Uterus (tissue), 4 donors: ENCODE measurements around the gene DDC. TPM values are rescaled to one million over a fixed set of nuclear protein-coding genes. Genes with fewer than 3 reads are reported as not detected.

Experiments
- DNase-seq, 2 donors: peaks; one replicate each; pipeline ENCODE4 v3.0.0-alpha.2; 2019 to 2020
- H3K27ac ChIP-seq, 2 donors: fragments of 200-600 bp; sonication (generic); 1 replicate in 1 of 2; 2 replicates in 1 of 2; pipeline ENCODE4 v1.5.1; 2016 to 2018
- H3K27me3 ChIP-seq, 2 donors: fragments of 200-600 bp; sonication (generic); one replicate each; pipeline ENCODE4 v1.5.1; 2018 to 2019; ENCODE audit warnings: control low read depth in 1 of 2
- H3K36me3 ChIP-seq, 2 donors: fragments of 200-600 bp; sonication (generic); one replicate each; pipeline ENCODE4 v1.5.1; 2019; ENCODE audit warnings: control low read depth in 1 of 2
- H3K4me1 ChIP-seq, 2 donors: fragments of 200-600 bp; sonication (generic); one replicate each; pipeline ENCODE4 v1.5.1; 2018 to 2019; ENCODE audit warnings: control low read depth in 1 of 2
- H3K4me3 ChIP-seq, 2 donors: fragments of 200-600 bp; sonication (generic); 1 replicate in 1 of 2; 2 replicates in 1 of 2; pipeline ENCODE4 v1.5.1; 2018 to 2019; ENCODE audit warnings: mild to moderate bottlenecking in 1 of 2
- H3K9me3 ChIP-seq, 2 donors: fragments of 200-600 bp; sonication (generic); one replicate each; pipeline ENCODE4 v1.5.1; 2019; ENCODE audit warnings: control low read depth in 1 of 2
- POLR2A ChIP-seq, 2 donors: fragments of 450-650 bp; IDR thresholded peaks; one replicate each; pipeline ENCODE4 v1.6.1; 2016; ENCODE audit warnings: antibody characterized with exemption in 2 of 2, mild to moderate bottlenecking in 1 of 2, moderate library complexity in 1 of 2
- intact Hi-C: fragments of 100-400 bp; cut with DNase I; formaldehyde crosslinking; loops from one replicate; pipeline ENCODE4 v1.15.1; 2023; ENCODE audit warnings: low total_unique reads
- total RNA-seq, 4 donors: library from RNA; depleted of rRNA in 3 of 4; stranded (reverse); fragments of >200 nt in 3 of 4; gene quantifications; one replicate each; pipeline versions ENCODE4 v1.1.0 to v1.2.4, GENCODE V29; 2014 to 2023
- TF ChIP-seq, protein P1 (sequence below), 4 experiments: fragments of 200-600 bp in 2 of 4; fragments of 450-650 bp in 2 of 4; sonication (generic) in 2 of 4; IDR thresholded peaks; one replicate each; pipeline ENCODE4 v1.5.1; 2016 to 2019; ENCODE audit warnings: antibody characterized with exemption in 4 of 4, mild to moderate bottlenecking in 2 of 4, moderate library complexity in 1 of 4
- donor health status: DM: yes; HTN: yes; CAD: no.

Gene DDC
- total RNA-seq, 4 donors from 2014 or later, result not detected

DNA sequence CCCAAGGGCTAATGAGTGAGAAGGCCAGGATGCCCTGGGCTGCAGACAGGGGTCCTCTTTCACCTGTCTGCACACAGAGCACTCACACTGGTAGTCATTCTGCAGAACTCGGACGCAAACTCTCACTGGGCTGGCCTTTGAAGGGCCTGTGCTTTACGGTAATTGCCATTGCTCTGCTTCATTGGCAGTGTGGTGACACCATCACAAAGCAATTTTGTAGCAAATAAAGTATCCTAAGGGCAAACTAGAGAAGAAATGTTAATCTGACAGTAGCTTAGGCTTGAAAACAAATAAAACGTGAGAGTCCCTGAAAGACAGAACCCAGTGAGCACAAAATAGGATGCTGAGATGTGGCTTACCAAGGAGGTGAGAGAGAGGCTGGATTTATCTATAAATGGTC is 84.4 kb downstream of the DDC start:
- no peaks in the 10 kb centered on the region for H3K4me1 ChIP-seq
- DNase-seq, result no peak
- no peaks in the 10 kb centered on the region for H3K36me3 ChIP-seq
- H3K9me3 ChIP-seq, result no peaks in the 10 kb centered on the region
- H3K27me3 ChIP-seq, result no peaks in the 10 kb centered on the region
- intact Hi-C loops, result no loop called here
- H3K4me3 ChIP-seq, result no peak overlapping the region
- TF ChIP-seq, protein P1, sequence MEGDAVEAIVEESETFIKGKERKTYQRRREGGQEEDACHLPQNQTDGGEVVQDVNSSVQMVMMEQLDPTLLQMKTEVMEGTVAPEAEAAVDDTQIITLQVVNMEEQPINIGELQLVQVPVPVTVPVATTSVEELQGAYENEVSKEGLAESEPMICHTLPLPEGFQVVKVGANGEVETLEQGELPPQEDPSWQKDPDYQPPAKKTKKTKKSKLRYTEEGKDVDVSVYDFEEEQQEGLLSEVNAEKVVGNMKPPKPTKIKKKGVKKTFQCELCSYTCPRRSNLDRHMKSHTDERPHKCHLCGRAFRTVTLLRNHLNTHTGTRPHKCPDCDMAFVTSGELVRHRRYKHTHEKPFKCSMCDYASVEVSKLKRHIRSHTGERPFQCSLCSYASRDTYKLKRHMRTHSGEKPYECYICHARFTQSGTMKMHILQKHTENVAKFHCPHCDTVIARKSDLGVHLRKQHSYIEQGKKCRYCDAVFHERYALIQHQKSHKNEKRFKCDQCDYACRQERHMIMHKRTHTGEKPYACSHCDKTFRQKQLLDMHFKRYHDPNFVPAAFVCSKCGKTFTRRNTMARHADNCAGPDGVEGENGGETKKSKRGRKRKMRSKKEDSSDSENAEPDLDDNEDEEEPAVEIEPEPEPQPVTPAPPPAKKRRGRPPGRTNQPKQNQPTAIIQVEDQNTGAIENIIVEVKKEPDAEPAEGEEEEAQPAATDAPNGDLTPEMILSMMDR (IDR thresholded peaks at IDR 0.05), result no peak
- TF ChIP-seq POLR2A (IDR thresholded peaks at IDR 0.05), result no peak
- no peak overlapping the region for H3K27ac ChIP-seq

DNA sequence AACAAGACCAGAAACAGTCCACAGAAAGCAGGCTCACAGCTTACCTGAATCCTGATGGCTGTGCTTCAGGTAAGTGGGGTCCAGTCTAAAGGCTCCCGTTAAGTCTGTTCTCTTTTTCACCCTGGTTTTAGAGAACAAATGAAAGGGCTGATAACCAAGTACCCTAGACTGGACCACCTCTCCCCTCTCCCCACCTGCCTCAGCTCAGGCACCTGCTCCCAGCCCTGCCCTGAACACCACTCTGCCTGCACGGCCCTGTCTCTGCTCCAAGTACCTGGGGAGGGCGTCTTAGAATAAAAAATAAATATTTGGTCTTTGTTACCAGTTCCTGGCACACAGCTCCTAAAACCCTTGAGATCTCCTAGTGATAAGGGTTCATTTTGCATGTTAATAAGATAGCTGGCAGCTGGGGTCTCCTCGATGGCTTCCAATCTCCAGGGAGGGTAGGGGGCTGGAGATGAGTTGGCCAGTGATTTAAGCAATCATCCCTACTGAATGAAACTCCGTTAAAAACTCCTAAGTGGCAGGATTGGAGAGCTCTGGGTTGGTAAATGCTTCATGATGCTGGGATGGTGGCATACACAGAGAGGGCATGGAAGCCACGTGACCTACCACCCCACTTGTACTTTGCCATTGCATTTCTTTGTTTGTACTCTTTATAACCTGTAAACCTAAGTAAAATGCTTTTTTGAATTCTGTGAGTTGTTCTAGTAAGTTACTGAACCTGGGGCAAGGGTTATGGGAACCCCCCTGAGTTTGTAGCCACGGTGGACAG is 85.3 kb downstream of the DDC start:
- Histone ChIP-seq H3K27ac (no peak overlapping the region), H3K4me1 (no peaks in the 10 kb centered on the region), H3K9me3 (no peaks in the 10 kb centered on the region), H3K4me3 (no peak overlapping the region), H3K36me3 (no peaks in the 10 kb centered on the region), H3K27me3 (no peaks in the 10 kb centered on the region)
- intact Hi-C loops, result loop anchor here (10.0 kb wide), 1 partner anchor 195 kb away; no protein-coding TSS in a partner anchor
- TF ChIP-seq POLR2A (IDR thresholded peaks at IDR 0.05), result no peak
- TF ChIP-seq, protein P1 (IDR thresholded peaks at IDR 0.05), result no peak
- DNase-seq, result no peak

DNA sequence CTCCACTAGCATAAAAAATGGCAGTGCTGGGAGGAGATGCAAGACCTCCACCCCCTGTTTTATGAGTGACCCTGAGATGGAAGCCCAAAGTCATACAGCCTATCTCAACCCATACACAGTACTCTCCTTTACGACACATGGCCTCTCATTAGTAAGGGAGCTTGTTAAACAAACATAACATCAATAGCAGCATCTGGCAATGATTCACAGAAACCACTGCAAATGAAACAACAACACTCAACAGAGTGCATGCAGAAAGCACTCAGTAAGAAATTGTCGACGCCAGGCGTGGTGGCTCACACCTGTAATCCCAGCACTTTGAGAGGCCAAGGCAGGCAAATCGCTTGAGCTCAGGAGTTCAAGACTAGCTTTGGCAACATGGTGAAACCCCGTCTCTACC is 87.6 kb downstream of the DDC start:
- no peak for TF ChIP-seq POLR2A (IDR thresholded peaks at IDR 0.05)
- TF ChIP-seq, protein P1 (IDR thresholded peaks at IDR 0.05), result no peak
- Histone ChIP-seq H3K36me3 (no peaks in the 10 kb centered on the region), H3K4me3 (no peak overlapping the region), H3K9me3 (no peaks in the 10 kb centered on the region), H3K27me3 (no peaks in the 10 kb centered on the region), H3K27ac (no peak overlapping the region), H3K4me1 (no peaks in the 10 kb centered on the region)
- DNase-seq, result no peak
- intact Hi-C loops, result loop anchor here (10.0 kb wide), 1 partner anchor 197 kb away; no protein-coding TSS in a partner anchor

DNA sequence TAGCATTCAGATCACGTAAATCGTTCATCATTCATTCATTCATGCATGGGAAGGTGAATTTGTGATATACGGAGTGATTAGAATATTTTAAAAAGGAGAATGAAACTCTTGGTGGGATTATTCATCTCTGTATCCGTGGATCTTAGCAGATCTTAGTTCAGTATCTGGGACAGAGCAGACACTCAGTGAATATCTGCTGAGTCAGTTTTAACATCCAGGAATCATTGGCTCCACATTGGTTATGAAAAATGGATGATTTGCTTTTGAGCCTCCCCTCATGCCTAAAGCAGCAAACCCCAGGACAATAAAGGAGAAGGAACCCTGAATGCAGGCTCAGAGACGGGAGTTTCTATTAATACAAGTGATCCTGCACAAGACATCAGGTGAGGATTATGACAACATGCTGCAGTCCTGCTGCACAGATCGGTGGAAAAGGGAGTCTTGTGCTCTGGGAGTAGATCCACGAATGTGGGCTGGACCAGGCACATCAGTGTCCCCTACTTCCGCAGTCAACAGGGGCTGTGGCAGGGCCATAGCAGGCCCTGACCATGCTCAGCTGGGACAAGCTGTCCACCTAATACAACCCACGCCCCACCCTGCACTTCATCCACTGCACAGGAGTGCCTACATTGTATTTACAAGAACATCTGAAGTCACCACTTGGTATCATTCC is 88.1 kb downstream of the DDC start:
- no peak overlapping the region for H3K27ac ChIP-seq
- no peak for DNase-seq
- no peak overlapping the region for H3K4me3 ChIP-seq
- TF ChIP-seq, protein P1 (IDR thresholded peaks at IDR 0.05), result no peak
- TF ChIP-seq POLR2A (IDR thresholded peaks at IDR 0.05), result no peak
- intact Hi-C loops, result loop anchor here (10.0 kb wide), 1 partner anchor 198 kb away; no protein-coding TSS in a partner anchor
- H3K36me3 ChIP-seq, result no peaks in the 10 kb centered on the region
- H3K9me3 ChIP-seq, result no peaks in the 10 kb centered on the region
- no peaks in the 10 kb centered on the region for H3K27me3 ChIP-seq
- no peaks in the 10 kb centered on the region for H3K4me1 ChIP-seq

DNA sequence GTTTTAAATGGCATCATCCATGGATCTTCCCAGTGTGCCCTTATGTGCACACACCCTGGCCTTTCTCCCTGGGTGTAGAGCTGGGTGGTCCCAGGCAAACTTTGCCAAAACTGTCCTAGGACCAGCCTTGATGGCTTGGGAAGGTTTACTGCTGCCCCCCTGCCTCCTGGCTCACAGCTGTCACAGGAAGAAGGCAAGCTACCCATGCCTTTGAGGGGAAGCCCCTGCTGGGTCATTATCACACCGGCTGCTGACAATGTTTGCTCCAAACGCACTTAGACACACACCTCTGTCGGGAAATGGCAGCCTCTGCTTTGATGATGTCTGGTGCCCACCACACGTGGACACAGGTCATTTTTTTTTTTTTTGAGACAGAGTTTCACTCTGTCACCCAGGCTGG is 89.9 kb downstream of the DDC start:
- H3K36me3 ChIP-seq, result no peaks in the 10 kb centered on the region
- intact Hi-C loops, result loop anchor here (10.0 kb wide), 1 partner anchor 199 kb away; no protein-coding TSS in a partner anchor
- TF ChIP-seq, protein P1 (IDR thresholded peaks at IDR 0.05), result no peak
- TF ChIP-seq POLR2A (IDR thresholded peaks at IDR 0.05), result no peak

More for the DNA sequence above, 89.9 kb downstream of the DDC start:
- no peak overlapping the region for H3K4me3 ChIP-seq
- no peaks in the 10 kb centered on the region for H3K9me3 ChIP-seq
- H3K27ac ChIP-seq, result no peak overlapping the region
- DNase-seq, result no peak
- H3K4me1 ChIP-seq, result no peaks in the 10 kb centered on the region
- no peaks in the 10 kb centered on the region for H3K27me3 ChIP-seq
